ENCODE data around the gene MGAM2. TPM values are rescaled to one million over a fixed set of nuclear protein-coding genes. Genes with fewer than 3 reads are reported as not detected.

Gene MGAM2
- total RNA-seq (2013; cell fraction: nucleolus; rRNA removed) = 0.19 and 0.32 TPM in 2 replicates
- not detected in 2 replicates for total RNA-seq (2014; rRNA removed)
- total RNA-seq (2014; rRNA removed; fragmentation: Illumina TruSeq; extraction: Trizol) = not detected in 2 replicates
- total RNA-seq (2021) = 0.03 TPM in 1 of 2 replicates, not detected in the other
- not detected for polyA plus RNA-seq (2011; ENCODE audit: low read depth)
- polyA plus RNA-seq (2011; rRNA removed) = 0.16 and 0.23 TPM in 2 replicates
- 0.05 and 0.12 TPM in 2 replicates for polyA plus RNA-seq (2011; cell fraction: cytosol; rRNA removed)
- 0.28 and 0.64 TPM in 2 replicates for polyA plus RNA-seq (2011; cell fraction: nucleus; rRNA removed)
- 0.01 TPM in 1 of 2 replicates, not detected in the other for polyA plus RNA-seq (2012)
- polyA plus RNA-seq (2014; fragmentation: Illumina TruSeq; extraction: Trizol) = 0.01 TPM in 1 of 2 replicates, not detected in the other
- polyA plus RNA-seq (2014; fragmentation: Nextera tagmentation; extraction: Ambion mirVana) = not detected
- not detected in 2 replicates for polyA plus RNA-seq (2014; rRNA removed)
- under 1 TPM in 1 of 2 experiments, not detected in 1; 0.03 TPM for polyA plus RNA-seq (2016; fragmentation: Nextera tagmentation; extraction: Ambion mirVana)
- polyA minus RNA-seq (2011; rRNA and poly(A)+ RNA removed) = 0.10 and 0.29 TPM in 2 replicates
- polyA minus RNA-seq (2011; cell fraction: cytosol; rRNA and poly(A)+ RNA removed) = not detected in 2 replicates
- polyA minus RNA-seq (2011; cell fraction: nucleus; rRNA and poly(A)+ RNA removed) = 0.19 and 0.36 TPM in 2 replicates
- percentile 13 among the genes with signal in this experiment for Bru-seq, nascent RNA
- BruChase-seq, experiment 1, labeled RNA remaining after a 6-hour chase = percentile 29 among the genes with signal in this experiment
- BruChase-seq, experiment 2, labeled RNA remaining after a 2-hour chase = percentile 16 among the genes with signal in this experiment
- long read RNA-seq, experiment 1 = 0 reads
- long read RNA-seq, experiment 2 = 0 reads

DNA sequence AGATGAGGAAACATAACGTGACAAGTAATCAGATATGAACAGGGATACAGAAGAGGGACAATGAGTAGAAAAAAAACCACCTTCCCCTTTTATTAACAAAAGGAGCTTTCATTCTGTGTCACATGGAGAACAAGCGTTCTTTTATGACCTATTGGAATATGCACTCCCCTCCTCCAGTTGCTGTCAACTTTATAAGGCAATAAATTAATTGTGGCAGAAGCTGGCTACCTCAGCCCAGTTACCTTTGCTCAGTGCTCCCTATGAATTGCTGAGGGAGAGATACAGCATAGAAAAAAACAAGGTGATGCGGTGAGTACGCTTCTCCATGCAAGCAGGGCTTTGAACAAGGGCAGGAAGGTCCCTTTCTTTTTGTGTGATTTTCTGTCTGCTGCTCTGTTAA, at the start of gene MGAM2:
MGAM2 (plus strand) TSS at position 220 of the 400 bp plus-strand sequence. CDS start 5,156 bp downstream, outside the sequence.
- no TSS peak for BruUV-seq (replicated peaks)
- no peak within 1 kb of the TSS for H3K27ac ChIP-seq (ENCODE audit: control insufficient read depth, insufficient read depth)
- RAD21 ChIA-PET (ENCODE audit: unreplicated experiment) = no interaction called here
- SMC1A ChIA-PET (ENCODE audit: uncharacterized antibody, unreplicated experiment) = interaction anchor here (1.2 kb wide), 1 partner anchor 11 kb away, joined by 3 read pairs; no protein-coding TSS in a partner anchor
- H3K4me3 ChIP-seq = no peak within 1 kb of the TSS
- no peak within 1 kb of the TSS for H2AFZ ChIP-seq (ENCODE audit: control insufficient read depth, low read depth, low read length)
- no peaks in the 10 kb centered on the region for H3K4me1 ChIP-seq (ENCODE audit: control insufficient read depth, insufficient read depth, low read length)
- H3K9ac ChIP-seq (ENCODE audit: control insufficient read depth, insufficient read depth, low read length) = no peak within 1 kb of the TSS
- CTCF ChIA-PET = no interaction called here
- no peak for ATAC-seq
- H3K79me2 ChIP-seq (ENCODE audit: control insufficient read depth, insufficient read depth, low read length) = no peaks in the 10 kb centered on the region
- no peaks in the 10 kb centered on the region for H3K9me3 ChIP-seq (replicated peaks; ENCODE audit: control insufficient read depth, insufficient read depth, low read length)
- in situ Hi-C loops (cut with MboI) (no loop called here), intact Hi-C loops (cut with micrococcal nuclease; ENCODE audit: unreplicated experiment) (no loop called here)
- no peak within 1 kb of the TSS for H3K4me2 ChIP-seq (ENCODE audit: control insufficient read depth, insufficient read depth)
- DNase-seq (ENCODE audit: low read depth, low spot score) = no peak
- H3K36me3 ChIP-seq (ENCODE audit: control insufficient read depth in 2 of 2, insufficient read depth in 2 of 2, low read length in 1 of 2) = no peaks in the 10 kb centered on the region
- no peaks in the 10 kb centered on the region for H4K20me1 ChIP-seq (ENCODE audit: control insufficient read depth, insufficient read depth)
- no peak for FAIRE-seq
- no peaks in the 10 kb centered on the region for H3K27me3 ChIP-seq (replicated peaks in 1 of 2; ENCODE audit: control insufficient read depth in 2 of 2, insufficient read depth in 2 of 2, low read length in 1 of 2)
- 50% methylated on average over 4 of the region's 4 CpGs for WGBS (ENCODE audit: insufficient coverage, insufficient replicate concordance, low lambda C conversion rate, missing lambda C conversion rate)
- POLR2A ChIA-PET = no interaction called here
- no peak for TF ChIP-seq POLR2A (IDR thresholded peaks at IDR 0.05; ENCODE audit: low read depth, low read length)
- no peak for TF ChIP-seq BMI1 (IDR thresholded peaks at IDR 0.05; ENCODE audit: borderline replicate concordance)
- TF ChIP-seq, protein P1, sequence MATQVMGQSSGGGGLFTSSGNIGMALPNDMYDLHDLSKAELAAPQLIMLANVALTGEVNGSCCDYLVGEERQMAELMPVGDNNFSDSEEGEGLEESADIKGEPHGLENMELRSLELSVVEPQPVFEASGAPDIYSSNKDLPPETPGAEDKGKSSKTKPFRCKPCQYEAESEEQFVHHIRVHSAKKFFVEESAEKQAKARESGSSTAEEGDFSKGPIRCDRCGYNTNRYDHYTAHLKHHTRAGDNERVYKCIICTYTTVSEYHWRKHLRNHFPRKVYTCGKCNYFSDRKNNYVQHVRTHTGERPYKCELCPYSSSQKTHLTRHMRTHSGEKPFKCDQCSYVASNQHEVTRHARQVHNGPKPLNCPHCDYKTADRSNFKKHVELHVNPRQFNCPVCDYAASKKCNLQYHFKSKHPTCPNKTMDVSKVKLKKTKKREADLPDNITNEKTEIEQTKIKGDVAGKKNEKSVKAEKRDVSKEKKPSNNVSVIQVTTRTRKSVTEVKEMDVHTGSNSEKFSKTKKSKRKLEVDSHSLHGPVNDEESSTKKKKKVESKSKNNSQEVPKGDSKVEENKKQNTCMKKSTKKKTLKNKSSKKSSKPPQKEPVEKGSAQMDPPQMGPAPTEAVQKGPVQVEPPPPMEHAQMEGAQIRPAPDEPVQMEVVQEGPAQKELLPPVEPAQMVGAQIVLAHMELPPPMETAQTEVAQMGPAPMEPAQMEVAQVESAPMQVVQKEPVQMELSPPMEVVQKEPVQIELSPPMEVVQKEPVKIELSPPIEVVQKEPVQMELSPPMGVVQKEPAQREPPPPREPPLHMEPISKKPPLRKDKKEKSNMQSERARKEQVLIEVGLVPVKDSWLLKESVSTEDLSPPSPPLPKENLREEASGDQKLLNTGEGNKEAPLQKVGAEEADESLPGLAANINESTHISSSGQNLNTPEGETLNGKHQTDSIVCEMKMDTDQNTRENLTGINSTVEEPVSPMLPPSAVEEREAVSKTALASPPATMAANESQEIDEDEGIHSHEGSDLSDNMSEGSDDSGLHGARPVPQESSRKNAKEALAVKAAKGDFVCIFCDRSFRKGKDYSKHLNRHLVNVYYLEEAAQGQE (IDR thresholded peaks at IDR 0.05; ENCODE audit: low read depth, low read length) = no peak
- TF ChIP-seq, protein P2, sequence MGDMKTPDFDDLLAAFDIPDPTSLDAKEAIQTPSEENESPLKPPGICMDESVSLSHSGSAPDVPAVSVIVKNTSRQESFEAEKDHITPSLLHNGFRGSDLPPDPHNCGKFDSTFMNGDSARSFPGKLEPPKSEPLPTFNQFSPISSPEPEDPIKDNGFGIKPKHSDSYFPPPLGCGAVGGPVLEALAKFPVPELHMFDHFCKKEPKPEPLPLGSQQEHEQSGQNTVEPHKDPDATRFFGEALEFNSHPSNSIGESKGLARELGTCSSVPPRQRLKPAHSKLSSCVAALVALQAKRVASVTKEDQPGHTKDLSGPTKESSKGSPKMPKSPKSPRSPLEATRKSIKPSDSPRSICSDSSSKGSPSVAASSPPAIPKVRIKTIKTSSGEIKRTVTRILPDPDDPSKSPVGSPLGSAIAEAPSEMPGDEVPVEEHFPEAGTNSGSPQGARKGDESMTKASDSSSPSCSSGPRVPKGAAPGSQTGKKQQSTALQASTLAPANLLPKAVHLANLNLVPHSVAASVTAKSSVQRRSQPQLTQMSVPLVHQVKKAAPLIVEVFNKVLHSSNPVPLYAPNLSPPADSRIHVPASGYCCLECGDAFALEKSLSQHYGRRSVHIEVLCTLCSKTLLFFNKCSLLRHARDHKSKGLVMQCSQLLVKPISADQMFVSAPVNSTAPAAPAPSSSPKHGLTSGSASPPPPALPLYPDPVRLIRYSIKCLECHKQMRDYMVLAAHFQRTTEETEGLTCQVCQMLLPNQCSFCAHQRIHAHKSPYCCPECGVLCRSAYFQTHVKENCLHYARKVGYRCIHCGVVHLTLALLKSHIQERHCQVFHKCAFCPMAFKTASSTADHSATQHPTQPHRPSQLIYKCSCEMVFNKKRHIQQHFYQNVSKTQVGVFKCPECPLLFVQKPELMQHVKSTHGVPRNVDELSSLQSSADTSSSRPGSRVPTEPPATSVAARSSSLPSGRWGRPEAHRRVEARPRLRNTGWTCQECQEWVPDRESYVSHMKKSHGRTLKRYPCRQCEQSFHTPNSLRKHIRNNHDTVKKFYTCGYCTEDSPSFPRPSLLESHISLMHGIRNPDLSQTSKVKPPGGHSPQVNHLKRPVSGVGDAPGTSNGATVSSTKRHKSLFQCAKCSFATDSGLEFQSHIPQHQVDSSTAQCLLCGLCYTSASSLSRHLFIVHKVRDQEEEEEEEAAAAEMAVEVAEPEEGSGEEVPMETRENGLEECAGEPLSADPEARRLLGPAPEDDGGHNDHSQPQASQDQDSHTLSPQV (IDR thresholded peaks at IDR 0.05) = no peak
- TF ChIP-seq ZNF24 (IDR thresholded peaks at IDR 0.05) = no peak
- TF ChIP-seq MEF2A (IDR thresholded peaks at IDR 0.05; ENCODE audit: insufficient read depth, low read depth, low read length) = no peak
- TF ChIP-seq ZZZ3 (IDR thresholded peaks at IDR 0.05; ENCODE audit: control insufficient read depth, insufficient read length, low read depth) = no peak
- TF ChIP-seq CBX3 (IDR thresholded peaks at IDR 0.05; ENCODE audit: borderline replicate concordance, low read depth) = no peak
- no peak for TF ChIP-seq CHD2 (IDR thresholded peaks at IDR 0.05; ENCODE audit: borderline replicate concordance, low read depth, low read length)
- no peak for TF ChIP-seq SRF (IDR thresholded peaks at IDR 0.05; ENCODE audit: low read depth in 2 of 2, low read length in 2 of 2)
- no peak for TF ChIP-seq HDAC2 (IDR thresholded peaks at IDR 0.05)
- TF ChIP-seq, protein P3, sequence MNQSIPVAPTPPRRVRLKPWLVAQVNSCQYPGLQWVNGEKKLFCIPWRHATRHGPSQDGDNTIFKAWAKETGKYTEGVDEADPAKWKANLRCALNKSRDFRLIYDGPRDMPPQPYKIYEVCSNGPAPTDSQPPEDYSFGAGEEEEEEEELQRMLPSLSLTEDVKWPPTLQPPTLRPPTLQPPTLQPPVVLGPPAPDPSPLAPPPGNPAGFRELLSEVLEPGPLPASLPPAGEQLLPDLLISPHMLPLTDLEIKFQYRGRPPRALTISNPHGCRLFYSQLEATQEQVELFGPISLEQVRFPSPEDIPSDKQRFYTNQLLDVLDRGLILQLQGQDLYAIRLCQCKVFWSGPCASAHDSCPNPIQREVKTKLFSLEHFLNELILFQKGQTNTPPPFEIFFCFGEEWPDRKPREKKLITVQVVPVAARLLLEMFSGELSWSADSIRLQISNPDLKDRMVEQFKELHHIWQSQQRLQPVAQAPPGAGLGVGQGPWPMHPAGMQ (IDR thresholded peaks at IDR 0.05; ENCODE audit: borderline replicate concordance) = no peak
- TF ChIP-seq RB1 (IDR thresholded peaks at IDR 0.05; ENCODE audit: borderline replicate concordance) = no peak
- no peak for TF ChIP-seq ZNF274 (IDR thresholded peaks at IDR 0.05; ENCODE audit: insufficient read depth, insufficient read length)
